GM19238 (cell line): ENCODE results near the gene STK38L.

ENCODE experiments used
- DNase-seq: peaks from one replicate; pipeline ENCODE4 v3.0.0; 2011; ENCODE audit warnings: low spot score; ENCODE audit not compliant: insufficient read length

The STK38L gene

DNA sequence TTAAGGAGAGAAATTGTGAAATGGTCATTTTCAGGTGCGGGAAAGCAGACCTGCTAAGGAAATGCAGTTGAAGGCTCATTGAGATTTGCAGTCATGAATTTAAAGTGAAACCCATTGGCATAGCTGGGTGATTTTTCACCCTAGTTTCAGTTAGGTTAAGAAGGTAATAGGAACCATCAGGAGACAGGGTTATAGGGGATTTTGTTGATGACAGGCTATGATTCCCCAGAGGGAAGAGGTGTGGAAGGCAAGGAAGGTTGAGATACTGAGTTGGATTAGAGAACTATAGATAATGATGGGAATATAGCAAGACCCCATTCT, 65.9 kb downstream of the STK38L start:
- no peak for DNase-seq

DNA sequence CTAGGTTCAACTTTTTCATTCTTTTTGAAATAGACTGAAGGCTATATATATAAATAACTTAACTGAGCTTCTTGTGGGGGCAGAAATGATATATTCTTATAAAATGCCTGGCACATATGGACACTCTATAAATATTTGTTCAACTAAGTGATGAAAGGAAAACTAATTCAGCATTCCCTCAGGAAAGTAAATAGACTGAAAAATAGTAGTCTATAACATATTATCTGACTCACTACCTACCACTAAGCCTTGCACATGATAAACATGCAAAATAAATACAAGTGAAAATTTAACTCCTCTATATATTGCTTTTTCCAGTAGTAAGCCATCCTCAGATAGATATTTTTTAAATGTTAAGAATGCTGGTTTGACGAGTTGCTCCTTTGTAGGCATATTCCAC, 72.9 kb downstream of the STK38L start:
- no peak for DNase-seq

DNA sequence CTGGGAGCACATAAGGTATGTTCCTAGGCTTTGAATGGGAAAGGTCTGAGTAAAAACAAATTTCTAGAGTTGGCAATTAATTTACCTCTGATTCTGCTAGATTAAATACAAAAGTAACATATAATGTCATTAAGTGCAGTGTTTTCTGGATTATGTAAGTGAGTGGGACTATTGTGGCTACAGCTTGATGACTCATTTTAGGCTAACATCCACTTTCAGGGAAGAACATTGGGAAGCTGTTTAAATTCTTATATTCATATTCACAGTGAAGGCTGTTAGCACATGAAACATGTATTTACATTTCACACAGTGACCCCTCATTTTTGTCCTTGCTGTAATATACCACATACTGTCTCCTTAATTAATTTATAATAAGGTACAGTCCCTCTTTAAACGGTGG, 75.3 kb downstream of the STK38L start:
- DNase-seq, result no peak

DNA sequence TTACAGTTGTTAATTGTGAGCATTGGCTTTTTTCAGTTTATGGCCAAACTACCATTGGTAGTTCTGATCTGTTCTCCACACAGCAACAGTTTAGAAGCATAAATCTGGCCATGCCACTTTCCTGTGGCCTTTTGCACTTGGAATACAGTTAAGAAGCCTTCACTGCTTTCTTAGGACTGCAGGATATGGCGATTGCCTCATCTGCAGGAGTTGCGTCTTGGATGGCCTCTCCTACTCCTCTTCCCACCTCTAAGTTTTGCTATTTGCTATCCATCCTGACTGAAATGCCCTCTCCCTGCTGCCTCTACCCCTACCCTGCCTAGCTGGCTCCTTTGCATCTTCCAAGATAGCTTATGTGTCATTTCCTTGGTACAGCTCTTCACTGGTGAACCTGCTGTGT, 75.8 kb downstream of the STK38L start:
- DNase-seq, result no peak

DNA sequence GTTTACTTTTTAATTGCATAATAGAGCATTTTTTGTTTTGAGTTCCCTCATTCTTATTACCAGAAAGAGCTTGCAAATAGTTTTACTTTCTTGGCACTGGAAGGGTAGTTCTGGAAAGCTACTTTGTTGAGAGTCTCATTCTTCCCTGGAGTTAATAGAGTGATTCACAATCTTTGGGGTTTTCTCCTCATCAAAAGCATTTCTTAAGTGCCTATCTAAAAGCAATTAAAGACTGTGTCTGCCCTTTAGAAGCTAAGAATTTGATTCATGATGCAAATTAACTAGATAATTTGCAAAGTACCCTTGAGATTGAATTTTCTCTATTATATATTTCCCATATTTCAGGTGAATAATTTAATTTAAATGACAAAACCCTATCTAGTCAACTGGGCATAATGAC, 80.4 kb downstream of the STK38L start:
- DNase-seq, result no peak

DNA sequence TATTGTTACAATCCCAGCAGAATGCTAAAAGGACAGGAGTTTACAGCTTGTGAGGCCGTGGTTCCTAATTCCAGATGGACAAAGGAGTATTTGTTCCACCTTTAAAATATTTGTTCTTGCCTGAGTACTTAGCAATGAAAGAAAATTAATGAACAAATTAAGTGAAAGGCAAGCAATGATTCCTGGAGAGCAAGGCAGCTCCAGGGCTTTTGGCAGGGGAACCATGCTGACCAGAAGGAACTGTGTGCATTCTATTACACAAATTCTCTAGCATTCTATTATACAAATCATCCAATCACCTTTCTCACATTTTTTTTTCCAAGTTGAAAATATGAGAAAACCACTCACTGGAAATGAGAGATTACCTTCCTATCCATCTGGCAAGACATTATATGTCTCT, 86.8 kb downstream of the STK38L start:
- no peak for DNase-seq

DNA sequence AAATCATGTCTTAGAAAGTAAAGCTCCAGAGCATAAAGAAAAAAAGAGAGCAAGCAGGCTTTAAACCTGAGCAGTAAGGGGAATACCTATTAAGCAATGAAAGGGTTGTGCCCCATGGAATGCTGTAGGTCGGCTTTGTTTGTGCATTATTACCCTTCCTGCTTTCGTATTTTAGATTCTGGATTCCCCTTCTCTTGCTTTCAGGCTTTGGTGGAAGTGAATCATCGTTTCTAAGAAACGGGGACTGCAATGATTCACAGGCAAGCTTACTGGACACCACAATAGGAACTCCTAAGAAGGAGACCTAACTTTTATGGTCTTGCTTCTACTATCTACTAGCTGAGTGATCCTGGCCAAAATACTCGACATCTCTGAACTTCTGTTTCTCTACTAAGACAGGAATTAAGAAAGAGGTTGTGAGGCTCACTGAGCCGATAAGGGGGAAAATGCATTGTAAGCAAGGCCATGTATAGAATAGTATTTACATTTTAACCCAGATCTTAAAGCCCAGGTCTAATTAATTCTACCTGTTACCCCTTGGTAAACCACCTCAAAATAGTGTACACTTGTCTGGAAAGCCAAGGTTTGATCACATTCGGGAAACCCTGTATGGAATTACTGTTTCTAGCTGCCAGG, 87.3 kb downstream of the STK38L start:
- peak; percentile 31 for DNase-seq

DNA sequence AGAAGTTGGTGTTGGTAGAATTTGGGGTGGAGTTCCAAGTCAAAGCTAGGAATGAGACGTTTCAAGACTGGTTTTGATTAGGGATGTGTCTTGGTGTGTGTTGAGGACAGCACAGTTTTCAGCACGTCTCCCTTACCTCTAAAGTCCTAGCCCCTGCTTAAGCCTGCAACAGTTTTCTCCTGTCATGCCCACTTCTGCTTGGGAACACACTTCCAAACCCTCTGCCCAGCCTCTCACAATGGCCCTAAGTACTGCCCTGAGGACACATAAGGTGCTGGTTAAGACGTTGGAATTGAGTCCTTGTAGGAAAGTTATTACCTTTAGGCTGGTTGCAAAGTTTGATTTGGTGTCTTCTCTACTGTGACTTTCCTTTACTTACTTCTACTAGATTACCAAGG, 87.8 kb downstream of the STK38L start:
- no peak for DNase-seq

DNA sequence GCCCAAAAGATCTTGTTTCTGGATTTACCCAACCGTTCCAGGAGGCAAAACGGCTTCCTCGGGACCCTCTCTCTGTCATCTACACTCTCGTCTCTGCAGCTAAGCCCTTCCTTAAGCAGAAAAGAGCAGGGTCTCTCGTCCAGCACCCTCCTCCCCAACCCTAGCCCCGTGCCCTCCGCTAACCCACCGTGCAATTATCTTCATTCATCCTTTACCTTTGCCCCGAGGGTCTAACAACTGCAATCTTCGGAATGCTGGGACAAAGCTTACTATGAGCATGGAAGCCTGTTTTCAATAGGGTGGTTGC, 88.3 kb downstream of the STK38L start:
- no peak for DNase-seq

DNA sequence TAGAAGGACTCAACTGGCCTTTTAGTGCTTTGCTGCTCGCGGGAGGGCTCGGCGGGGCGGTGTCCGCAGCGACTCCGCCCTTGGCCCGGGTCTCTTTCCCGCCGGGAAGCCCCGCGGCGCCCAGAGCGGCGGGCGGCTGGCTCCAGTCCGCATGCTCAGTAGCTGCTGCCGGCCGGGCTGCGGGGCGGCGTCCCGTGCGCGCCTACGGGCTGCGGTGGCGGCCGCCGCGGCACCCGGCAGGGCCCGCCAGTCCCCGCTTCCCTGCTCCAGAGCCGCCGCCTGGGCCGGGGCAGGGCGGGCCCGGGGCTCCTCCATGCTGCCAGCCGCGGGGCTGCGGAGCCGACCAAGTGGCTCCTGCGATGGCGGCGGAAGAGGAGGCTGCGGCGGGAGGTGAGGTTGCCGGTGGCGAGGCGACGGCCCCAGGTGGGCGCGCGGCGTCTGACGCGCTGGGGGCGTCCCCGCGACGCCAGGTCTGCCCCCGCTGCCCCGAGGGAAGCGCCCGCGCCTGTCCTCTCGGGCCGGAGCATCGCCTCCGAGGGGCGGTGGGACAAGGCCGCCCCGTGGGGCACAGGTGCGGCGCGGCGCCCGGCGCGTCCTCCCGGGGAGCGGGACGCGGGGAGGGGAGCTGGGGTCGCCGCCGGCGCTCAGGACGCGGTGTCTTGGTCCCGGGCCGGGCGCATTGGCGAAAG, 88.8 kb downstream of the STK38L start, which contains the start of gene BMAL2:
Gene BMAL2 (plus strand): TSS at position 123 of the 689 bp plus-strand sequence. CDS start 237 bp downstream, at position 360.
- peak; percentile 62 for DNase-seq

DNA sequence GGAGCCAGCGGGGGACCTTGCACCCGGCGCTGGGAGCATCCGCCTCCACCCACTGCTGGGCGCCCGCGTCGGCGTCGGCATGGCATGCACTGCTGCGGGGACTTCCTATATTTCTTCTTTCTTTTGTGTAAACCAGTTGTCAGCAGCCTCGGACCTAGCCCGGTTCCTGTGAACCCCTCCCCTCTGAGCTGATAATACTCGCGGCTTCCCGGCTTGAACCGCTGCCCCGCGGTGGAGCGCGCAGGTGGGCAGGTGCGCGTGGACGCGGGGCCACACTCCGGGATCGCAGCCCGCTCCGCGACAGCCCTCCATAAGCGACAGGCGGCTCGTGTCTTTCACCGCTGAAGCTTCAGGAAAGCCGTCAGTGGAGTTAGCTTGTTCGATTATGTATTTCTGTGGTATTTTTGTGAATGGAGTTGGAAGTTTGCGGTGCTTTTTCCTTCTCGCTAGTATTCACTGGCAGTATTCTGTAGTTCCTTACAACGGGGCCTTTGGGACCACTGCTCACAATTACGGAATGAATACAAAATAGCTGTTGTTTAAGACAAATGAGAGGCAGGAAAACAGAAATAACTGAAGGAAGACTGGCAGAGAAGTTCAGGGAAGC, 89.4 kb downstream of the STK38L start:
- peak; percentile 30 for DNase-seq

DNA sequence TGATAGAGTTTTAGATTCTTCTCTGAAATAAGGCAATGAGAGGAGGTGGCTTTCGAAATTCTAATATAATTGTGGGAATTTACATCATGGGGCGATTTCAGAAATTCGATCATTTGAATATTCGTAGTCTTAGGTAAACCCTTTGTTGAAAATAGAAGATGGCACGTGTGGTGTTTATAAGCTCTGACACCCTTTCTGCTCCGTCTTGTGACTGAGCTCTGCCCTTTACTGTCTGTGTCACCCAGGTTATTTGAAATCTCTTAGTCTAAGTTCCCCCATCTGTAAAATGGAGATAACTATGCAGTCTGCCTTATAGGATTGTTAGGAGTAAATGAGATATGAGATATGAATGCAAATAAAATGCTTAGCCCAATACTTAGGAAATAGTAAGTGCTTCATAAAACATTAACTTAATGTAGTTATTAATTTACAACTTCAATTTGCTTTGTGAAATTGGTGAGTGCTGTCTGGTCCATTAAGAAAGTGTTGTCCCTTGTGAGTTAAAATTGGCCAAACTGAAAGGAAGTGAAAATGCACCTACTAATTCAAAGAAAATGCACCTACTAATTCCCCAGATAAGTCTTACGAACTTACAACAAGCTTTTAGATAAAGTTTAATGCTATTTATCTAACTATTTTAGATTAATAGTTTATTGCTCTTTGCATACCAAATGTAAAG, 90.1 kb downstream of the STK38L start:
- DNase-seq, result no peak

DNA sequence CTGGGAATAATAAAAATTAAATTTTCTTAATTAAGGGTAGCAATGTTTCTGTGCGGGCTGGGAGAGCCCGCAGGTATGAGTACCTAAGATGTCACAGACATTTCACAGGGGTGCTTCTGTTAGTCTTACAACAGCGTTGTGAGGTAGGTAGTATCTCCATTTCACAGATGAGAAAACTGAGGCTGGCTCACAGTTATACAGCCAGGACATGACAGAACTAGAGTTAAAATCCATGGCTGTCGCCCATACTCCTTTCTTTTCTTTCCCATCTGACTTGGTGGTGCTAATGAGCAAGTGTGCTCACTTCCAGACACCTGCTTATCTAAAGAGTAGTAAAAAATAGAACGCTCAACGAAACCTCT, 90.6 kb downstream of the STK38L start:
- DNase-seq, result no peak

DNA sequence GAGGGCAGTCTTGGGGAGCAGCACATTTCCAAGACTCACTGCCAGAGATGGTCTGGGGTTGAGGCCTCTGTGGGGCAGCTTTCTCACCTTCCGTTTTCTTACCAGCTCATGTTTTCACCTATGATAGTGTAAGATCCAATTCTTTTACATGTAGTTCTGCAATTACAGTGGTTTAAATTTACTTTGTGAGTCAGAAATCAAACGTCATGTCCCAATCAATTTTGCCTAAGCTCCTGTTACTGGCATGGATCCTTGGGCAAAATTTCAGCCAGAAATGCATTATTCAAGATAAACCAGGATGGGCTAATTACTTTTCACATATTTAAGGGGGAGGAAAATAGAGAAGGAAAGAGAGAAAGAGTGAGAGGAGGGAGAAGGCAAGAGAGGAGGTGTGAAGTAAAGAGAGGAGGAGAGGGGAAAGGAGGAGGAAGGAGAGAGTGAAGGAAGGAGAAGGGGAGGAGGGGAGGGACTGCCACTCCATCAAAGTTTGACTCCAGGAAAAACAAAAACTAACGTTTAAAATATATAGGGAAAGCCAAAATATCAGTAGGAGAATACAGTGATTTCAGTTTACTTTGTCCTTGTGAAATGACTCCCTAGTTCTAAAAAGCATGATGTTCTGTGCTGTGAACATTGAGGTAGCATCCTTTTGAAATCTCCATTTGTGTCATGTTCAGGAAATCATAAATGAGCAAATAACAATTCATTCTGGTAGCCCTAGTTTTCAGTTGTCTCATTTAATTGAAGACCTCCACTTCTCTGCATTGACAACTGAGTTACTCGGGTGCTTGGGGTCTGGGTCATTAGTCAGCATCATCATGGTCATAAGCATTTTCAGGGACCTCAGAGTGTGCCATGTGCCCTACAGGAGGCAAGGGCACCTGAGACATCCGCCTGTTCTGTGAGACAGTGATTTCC, 91.5 kb downstream of the STK38L start:
- no peak for DNase-seq

DNA sequence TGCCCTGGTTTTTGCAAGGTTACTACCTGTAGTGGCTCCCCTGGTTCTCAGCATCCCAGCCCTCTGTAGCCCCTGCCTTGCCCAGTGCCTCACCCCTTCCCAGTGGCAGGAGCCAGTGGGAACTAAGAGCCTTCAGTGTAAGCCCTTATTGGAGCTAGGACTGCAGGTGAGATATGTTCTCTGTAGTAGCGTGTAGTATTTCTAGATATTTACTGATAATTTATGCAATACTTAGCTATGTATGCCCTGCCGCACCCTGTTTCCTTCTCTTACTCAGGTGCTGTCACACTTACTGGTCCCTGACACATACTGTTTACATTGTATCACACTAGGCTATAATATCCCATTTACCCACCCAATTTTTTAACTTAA, 92.2 kb downstream of the STK38L start:
- no peak for DNase-seq

DNA sequence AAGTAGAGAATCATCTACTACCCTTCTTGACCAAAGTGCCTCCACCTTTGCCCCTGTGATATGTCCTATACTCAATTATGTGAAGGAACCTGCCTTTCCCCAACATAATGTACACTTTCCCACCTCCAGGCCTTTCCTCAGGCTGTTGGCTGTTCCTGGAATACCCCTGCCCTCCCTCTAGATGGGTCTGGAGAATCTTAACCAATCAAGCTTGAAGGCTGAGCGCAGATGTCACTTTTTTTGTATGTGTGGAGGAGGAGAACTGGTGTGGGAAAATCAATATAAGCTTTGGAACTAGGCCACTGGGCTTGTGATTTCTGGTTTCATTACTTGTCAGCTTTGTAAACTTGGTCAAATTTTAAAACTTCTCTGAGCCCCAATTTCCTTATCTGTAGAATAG, 93.3 kb downstream of the STK38L start:
- DNase-seq, result no peak

DNA sequence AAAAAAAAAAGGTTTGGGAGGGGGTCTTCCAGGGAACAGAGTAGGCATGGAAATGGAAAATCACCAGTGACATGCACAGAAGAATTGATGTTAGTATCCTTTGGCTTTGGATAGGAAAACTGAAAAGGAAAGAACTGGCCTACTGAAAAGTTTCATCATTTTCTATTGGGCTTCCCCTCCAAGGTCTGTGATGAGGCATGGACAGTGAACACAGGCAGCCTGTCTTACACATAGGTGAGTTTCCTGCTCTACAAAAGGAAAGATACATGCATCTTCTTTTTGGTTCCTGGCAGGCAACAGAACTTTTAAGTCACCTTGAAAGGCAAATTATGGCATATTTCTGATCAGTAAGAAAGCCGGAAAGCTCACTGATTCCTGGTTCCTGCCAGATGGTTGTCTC, 94.4 kb downstream of the STK38L start:
- no peak for DNase-seq

DNA sequence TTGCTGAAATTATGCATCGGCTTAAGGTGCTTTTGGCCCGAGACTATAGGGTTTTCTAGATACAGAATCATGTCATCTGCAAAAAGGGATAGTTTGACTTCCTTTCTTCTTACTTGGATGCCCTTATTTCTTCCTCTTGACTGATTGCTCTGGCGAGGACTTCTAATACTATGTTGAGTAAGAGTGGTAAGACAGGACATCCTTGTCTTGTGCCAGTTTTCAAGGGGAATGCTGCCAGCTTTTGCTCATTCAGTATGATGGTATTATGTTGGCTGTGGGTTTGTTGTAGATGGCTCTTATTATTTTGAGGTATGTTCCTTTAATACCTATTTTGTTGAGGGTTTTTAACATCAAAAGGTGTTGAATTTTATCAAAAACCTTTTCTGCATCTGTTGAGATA, 96.9 kb downstream of the STK38L start:
- no peak for DNase-seq

DNA sequence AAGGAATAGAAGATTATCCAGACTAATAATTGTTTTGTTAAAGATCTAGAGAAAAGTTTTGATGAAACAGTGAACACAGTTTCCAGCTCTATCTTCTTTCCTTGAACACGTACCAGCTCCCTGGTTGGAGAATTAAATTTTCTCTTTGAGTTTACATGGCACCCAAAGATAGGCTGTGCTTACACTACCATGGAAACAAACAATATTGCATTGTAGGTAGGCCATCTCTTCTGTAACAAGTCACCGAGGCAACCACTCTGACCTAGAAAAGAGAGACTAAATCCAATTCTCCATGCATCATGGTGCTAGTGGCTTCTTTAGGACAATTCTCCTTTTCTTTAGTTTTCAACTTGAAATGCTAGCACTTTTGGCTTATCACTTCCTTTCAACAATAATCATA, 98.5 kb downstream of the STK38L start:
- DNase-seq, result no peak

DNA sequence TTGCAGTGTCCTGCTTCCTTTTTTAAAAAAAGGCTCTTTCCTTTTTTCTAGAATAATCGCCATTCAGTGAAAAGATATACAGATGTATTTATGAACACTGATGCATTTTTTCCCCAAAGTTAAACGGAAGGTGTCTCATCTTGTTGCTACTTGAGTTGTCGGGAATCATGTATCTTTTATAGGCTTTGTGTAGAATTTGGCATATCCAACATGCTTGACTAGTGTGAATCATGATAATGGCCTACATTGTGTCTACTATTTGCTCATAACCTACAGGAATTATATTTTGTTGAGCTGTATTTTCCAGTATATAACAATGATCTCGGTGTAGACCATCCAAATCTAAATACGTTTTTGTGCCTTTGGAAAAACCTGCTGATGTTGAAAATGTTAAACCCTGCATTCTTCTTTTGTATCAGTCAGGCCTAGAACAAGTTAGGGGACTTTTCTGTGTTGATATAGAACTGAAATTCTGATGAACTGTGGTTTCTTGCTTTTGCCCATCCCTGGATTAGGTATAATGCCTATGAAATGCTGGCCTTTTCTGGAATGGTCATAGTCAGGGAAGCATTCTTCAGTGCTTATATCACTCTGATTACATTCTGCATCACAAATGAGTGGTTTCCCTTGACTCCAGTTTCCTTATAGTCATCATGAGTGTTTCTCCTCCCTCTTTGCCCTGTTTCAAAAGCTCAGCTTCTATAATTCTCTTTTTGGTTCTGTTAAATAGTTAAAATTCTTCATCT, 99.3 kb downstream of the STK38L start:
- DNase-seq, result no peak

DNA sequence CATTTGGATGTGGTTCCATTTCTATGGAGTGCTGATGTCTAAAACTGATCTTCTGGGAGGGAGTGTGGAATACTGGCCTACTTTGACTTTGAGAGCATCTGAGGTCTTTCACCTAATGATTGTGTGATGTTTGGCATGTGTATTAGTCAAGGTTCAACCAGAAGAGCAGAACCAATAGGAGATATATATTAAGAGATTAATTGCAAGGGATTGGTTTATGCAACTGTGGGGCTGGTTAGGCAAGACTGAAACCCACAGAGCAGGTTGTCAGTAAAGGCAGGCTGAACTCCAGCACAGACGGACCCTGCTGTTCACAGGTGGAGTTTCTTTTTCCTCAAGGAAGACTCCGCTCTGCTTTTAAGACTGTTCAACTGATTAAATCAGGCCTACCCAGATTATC, 100.2 kb downstream of the STK38L start:
- no peak for DNase-seq
